Measurements from ENCODE around the gene DOCK9.

DOCK9 gene

GRCh38 chr13:98921786-98922185 lies 56.1 kb downstream of the DOCK9 start:
- Histone ChIP-seq H3K4me3 (ENCODE audit: low read depth in 1 of 2, low read length in 2 of 2) (no peak overlapping the region), H3K9me3 (ENCODE audit: low read length) (no peaks in the 10 kb centered on the region), H3K27me3 (ENCODE audit: control insufficient read depth in 1 of 2, insufficient read depth in 2 of 2, low read length in 2 of 2) (no peaks in the 10 kb centered on the region), H3K9ac (ENCODE audit: low read length) (no peak overlapping the region), H3K36me3 (ENCODE audit: insufficient read depth, low read length) (peaks cover 35% of the 10 kb centered on the region), H3K27ac (ENCODE audit: low read depth, low read length) (no peak overlapping the region), H3K4me1 (ENCODE audit: insufficient read depth, low read length) (peaks cover 7% of the 10 kb centered on the region)

- H3K27ac ChIP-seq (ENCODE audit: low read depth, low read length): no peak overlapping the region
- no peak overlapping the region for H3K4me3 ChIP-seq (ENCODE audit: low read depth in 1 of 2, low read length in 2 of 2)
- no peaks in the 10 kb centered on the region for H3K27me3 ChIP-seq (ENCODE audit: control insufficient read depth in 1 of 2, insufficient read depth in 2 of 2, low read length in 2 of 2)
- peaks cover 7% of the 10 kb centered on the region for H3K4me1 ChIP-seq (ENCODE audit: insufficient read depth, low read length)
- H3K9ac ChIP-seq (ENCODE audit: low read length): no peak overlapping the region
- no peaks in the 10 kb centered on the region for H3K9me3 ChIP-seq (ENCODE audit: low read length)
- H3K36me3 ChIP-seq (ENCODE audit: insufficient read depth, low read length): peaks cover 35% of the 10 kb centered on the region
Observed at GRCh38 chr13:98921015-98921580, 56.8 kb downstream of the DOCK9 start.

- Histone ChIP-seq H3K4me1 (ENCODE audit: insufficient read depth, low read length) (peaks cover 7% of the 10 kb centered on the region), H3K4me3 (ENCODE audit: low read depth in 1 of 2, low read length in 2 of 2) (no peak overlapping the region), H3K9ac (ENCODE audit: low read length) (no peak overlapping the region), H3K9me3 (ENCODE audit: low read length) (no peaks in the 10 kb centered on the region), H3K36me3 (ENCODE audit: insufficient read depth, low read length) (peaks cover 35% of the 10 kb centered on the region), H3K27ac (ENCODE audit: low read depth, low read length) (no peak overlapping the region), H3K27me3 (ENCODE audit: control insufficient read depth in 1 of 2, insufficient read depth in 2 of 2, low read length in 2 of 2) (no peaks in the 10 kb centered on the region)
Observed at GRCh38 chr13:98919566-98919965, 58.3 kb downstream of the DOCK9 start.

GRCh38 chr13:98918771-98919170 lies 59.1 kb downstream of the DOCK9 start:
- H3K4me1 ChIP-seq (ENCODE audit: insufficient read depth, low read length): peaks cover 7% of the 10 kb centered on the region
- H3K9me3 ChIP-seq (ENCODE audit: low read length): no peaks in the 10 kb centered on the region
- peaks cover 35% of the 10 kb centered on the region for H3K36me3 ChIP-seq (ENCODE audit: insufficient read depth, low read length)
- no peaks in the 10 kb centered on the region for H3K27me3 ChIP-seq (ENCODE audit: control insufficient read depth in 1 of 2, insufficient read depth in 2 of 2, low read length in 2 of 2)
- no peak overlapping the region for H3K9ac ChIP-seq (ENCODE audit: low read length)
- no peak overlapping the region for H3K27ac ChIP-seq (ENCODE audit: low read depth, low read length)
- no peak overlapping the region for H3K4me3 ChIP-seq (ENCODE audit: low read depth in 1 of 2, low read length in 2 of 2)

- Histone ChIP-seq H3K27me3 (ENCODE audit: control insufficient read depth in 1 of 2, insufficient read depth in 2 of 2, low read length in 2 of 2) (no peaks in the 10 kb centered on the region), H3K27ac (ENCODE audit: low read depth, low read length) (no peak overlapping the region), H3K9ac (ENCODE audit: low read length) (no peak overlapping the region), H3K4me3 (ENCODE audit: low read depth in 1 of 2, low read length in 2 of 2) (no peak overlapping the region), H3K9me3 (ENCODE audit: low read length) (no peaks in the 10 kb centered on the region), H3K36me3 (ENCODE audit: insufficient read depth, low read length) (peaks cover 27% of the 10 kb centered on the region), H3K4me1 (ENCODE audit: insufficient read depth, low read length) (peaks cover 13% of the 10 kb centered on the region)
Observed at GRCh38 chr13:98917116-98917515, 60.7 kb downstream of the DOCK9 start.

GRCh38 chr13:98916403-98916802 lies 61.5 kb downstream of the DOCK9 start:
- no peak overlapping the region for H3K9ac ChIP-seq (ENCODE audit: low read length)
- H3K27ac ChIP-seq (ENCODE audit: low read depth, low read length): no peak overlapping the region
- H3K36me3 ChIP-seq (ENCODE audit: insufficient read depth, low read length): peaks cover 20% of the 10 kb centered on the region
- no peaks in the 10 kb centered on the region for H3K27me3 ChIP-seq (ENCODE audit: control insufficient read depth in 1 of 2, insufficient read depth in 2 of 2, low read length in 2 of 2)
- H3K4me1 ChIP-seq (ENCODE audit: insufficient read depth, low read length): peaks cover 13% of the 10 kb centered on the region
- no peak overlapping the region for H3K4me3 ChIP-seq (ENCODE audit: low read depth in 1 of 2, low read length in 2 of 2)
- H3K9me3 ChIP-seq (ENCODE audit: low read length): no peaks in the 10 kb centered on the region

GRCh38 chr13:98915981-98916380 lies 61.9 kb downstream of the DOCK9 start:
- Histone ChIP-seq H3K36me3 (ENCODE audit: insufficient read depth, low read length) (peaks cover 16% of the 10 kb centered on the region), H3K9ac (ENCODE audit: low read length) (no peak overlapping the region), H3K27me3 (ENCODE audit: control insufficient read depth in 1 of 2, insufficient read depth in 2 of 2, low read length in 2 of 2) (no peaks in the 10 kb centered on the region), H3K4me1 (ENCODE audit: insufficient read depth, low read length) (peaks cover 13% of the 10 kb centered on the region), H3K4me3 (ENCODE audit: low read depth in 1 of 2, low read length in 2 of 2) (no peak overlapping the region), H3K27ac (ENCODE audit: low read depth, low read length) (no peak overlapping the region), H3K9me3 (ENCODE audit: low read length) (no peaks in the 10 kb centered on the region)

- Histone ChIP-seq H3K4me1 (ENCODE audit: insufficient read depth, low read length) (peaks cover 13% of the 10 kb centered on the region), H3K27ac (ENCODE audit: low read depth, low read length) (no peak overlapping the region), H3K36me3 (ENCODE audit: insufficient read depth, low read length) (peaks cover 12% of the 10 kb centered on the region), H3K9me3 (ENCODE audit: low read length) (no peaks in the 10 kb centered on the region), H3K9ac (ENCODE audit: low read length) (no peak overlapping the region), H3K4me3 (ENCODE audit: low read depth in 1 of 2, low read length in 2 of 2) (no peak overlapping the region), H3K27me3 (ENCODE audit: control insufficient read depth in 1 of 2, insufficient read depth in 2 of 2, low read length in 2 of 2) (no peaks in the 10 kb centered on the region)
Observed at GRCh38 chr13:98915563-98915962, 62.3 kb downstream of the DOCK9 start.

- Histone ChIP-seq H3K27me3 (ENCODE audit: control insufficient read depth in 1 of 2, insufficient read depth in 2 of 2, low read length in 2 of 2) (no peaks in the 10 kb centered on the region), H3K36me3 (ENCODE audit: insufficient read depth, low read length) (no peaks in the 10 kb centered on the region), H3K4me1 (ENCODE audit: insufficient read depth, low read length) (peaks cover 17% of the 10 kb centered on the region), H3K9me3 (ENCODE audit: low read length) (no peaks in the 10 kb centered on the region), H3K4me3 (ENCODE audit: low read depth in 1 of 2, low read length in 2 of 2) (no peak overlapping the region), H3K27ac (ENCODE audit: low read depth, low read length) (no peak overlapping the region), H3K9ac (ENCODE audit: low read length) (no peak overlapping the region)
Observed at GRCh38 chr13:98913741-98914140, 64.1 kb downstream of the DOCK9 start.

- no peak overlapping the region for H3K4me3 ChIP-seq (ENCODE audit: low read depth in 1 of 2, low read length in 2 of 2)
- H3K4me1 ChIP-seq (ENCODE audit: insufficient read depth, low read length): peaks cover 17% of the 10 kb centered on the region
- H3K9me3 ChIP-seq (ENCODE audit: low read length): no peaks in the 10 kb centered on the region
- no peak overlapping the region for H3K9ac ChIP-seq (ENCODE audit: low read length)
- no peaks in the 10 kb centered on the region for H3K27me3 ChIP-seq (ENCODE audit: control insufficient read depth in 1 of 2, insufficient read depth in 2 of 2, low read length in 2 of 2)
- no peaks in the 10 kb centered on the region for H3K36me3 ChIP-seq (ENCODE audit: insufficient read depth, low read length)
- no peak overlapping the region for H3K27ac ChIP-seq (ENCODE audit: low read depth, low read length)
Observed at GRCh38 chr13:98912846-98913245, 65.0 kb downstream of the DOCK9 start.

- Histone ChIP-seq H3K9me3 (ENCODE audit: low read length) (no peaks in the 10 kb centered on the region), H3K4me3 (ENCODE audit: low read depth in 1 of 2, low read length in 2 of 2) (no peak overlapping the region), H3K4me1 (ENCODE audit: insufficient read depth, low read length) (peaks cover 11% of the 10 kb centered on the region), H3K9ac (ENCODE audit: low read length) (no peak overlapping the region), H3K27me3 (ENCODE audit: control insufficient read depth in 1 of 2, insufficient read depth in 2 of 2, low read length in 2 of 2) (no peaks in the 10 kb centered on the region), H3K27ac (ENCODE audit: low read depth, low read length) (no peak overlapping the region), H3K36me3 (ENCODE audit: insufficient read depth, low read length) (peaks cover 9% of the 10 kb centered on the region)
Observed at GRCh38 chr13:98910501-98910951, 67.3 kb downstream of the DOCK9 start.

- Histone ChIP-seq H3K9ac (ENCODE audit: low read length) (no peak overlapping the region), H3K4me1 (ENCODE audit: insufficient read depth, low read length) (peaks cover 11% of the 10 kb centered on the region), H3K9me3 (ENCODE audit: low read length) (no peaks in the 10 kb centered on the region), H3K27me3 (ENCODE audit: control insufficient read depth in 1 of 2, insufficient read depth in 2 of 2, low read length in 2 of 2) (no peaks in the 10 kb centered on the region), H3K4me3 (ENCODE audit: low read depth in 1 of 2, low read length in 2 of 2) (no peak overlapping the region), H3K27ac (ENCODE audit: low read depth, low read length) (no peak overlapping the region), H3K36me3 (ENCODE audit: insufficient read depth, low read length) (peaks cover 9% of the 10 kb centered on the region)
Observed at GRCh38 chr13:98909016-98909415, 68.8 kb downstream of the DOCK9 start.
